Astrocyte (in vitro differentiated cells and primary cell): ENCODE data around the gene VEGFA. TPM values are rescaled to one million over a fixed set of nuclear protein-coding genes. Genes with fewer than 3 reads are reported as not detected.
A peak's percentile ranks its signal among the peaks of the same experiment; 100 is the strongest.

Experiments
- DNase-seq: peaks from one replicate; pipeline ENCODE4 v3.0.0-alpha.2; 2010; ENCODE audit warnings: low read depth
- FAIRE-seq: peaks from 2 replicates; lab custom pipeline; 2011; peaks lifted over from hg19 to GRCh38; lab: Jason Lieb, UNC
- H2AFZ ChIP-seq: 2 replicates; pipeline ENCODE4 v1.6.0; 2012; ENCODE audit warnings: low read depth, low read length, inconsistent platforms
- H3K27ac ChIP-seq: 2 replicates; pipeline ENCODE4 v1.5.1; 2011; ENCODE audit warnings: low read depth, low read length, inconsistent platforms
- H3K27me3 ChIP-seq: 2 replicates; pipeline ENCODE4 v1.6.0; 2011; ENCODE audit warnings: low read length, inconsistent platforms; ENCODE audit not compliant: insufficient read depth
- H3K36me3 ChIP-seq: 2 replicates; pipeline ENCODE4 v1.5.1; 2011; ENCODE audit warnings: low read length, inconsistent platforms; ENCODE audit not compliant: insufficient read depth
- H3K4me1 ChIP-seq: 2 replicates; pipeline ENCODE4 v1.5.1; 2011; ENCODE audit warnings: low read length, inconsistent platforms; ENCODE audit not compliant: insufficient read depth
- H3K4me2 ChIP-seq: 2 replicates; pipeline ENCODE4 v1.6.0; 2012; ENCODE audit warnings: low read length, inconsistent platforms
- H3K4me3 ChIP-seq: 2 replicates; pipeline ENCODE4 v1.5.1; 2011; ENCODE audit warnings: low read depth, mild to moderate bottlenecking, low read length, inconsistent platforms; ENCODE audit not compliant: insufficient read depth
- H3K79me2 ChIP-seq: 2 replicates; pipeline ENCODE4 v1.6.0; 2012; ENCODE audit warnings: mild to moderate bottlenecking, low read length, inconsistent platforms; ENCODE audit not compliant: insufficient read depth
- H3K9ac ChIP-seq: 2 replicates; pipeline ENCODE4 v1.6.0; 2012; ENCODE audit warnings: mild to moderate bottlenecking, low read length, inconsistent platforms
- H3K9me3 ChIP-seq: 2 replicates; pipeline ENCODE4 v1.5.1; 2012; ENCODE audit warnings: low read depth, mild to moderate bottlenecking, low read length, inconsistent platforms; ENCODE audit not compliant: insufficient read depth
- H4K20me1 ChIP-seq: 2 replicates; pipeline ENCODE4 v1.6.0; 2012; ENCODE audit warnings: low read length, inconsistent platforms; ENCODE audit not compliant: insufficient read depth
- H3K27ac Mint-ChIP-seq: one replicate; pipeline ENCODE4 v1.8.0; 2021; ENCODE audit warnings: mild to moderate bottlenecking, mixed read lengths; ENCODE audit not compliant: unreplicated experiment
- H3K27me3 Mint-ChIP-seq: one replicate; pipeline ENCODE4 v1.8.0; 2021; ENCODE audit warnings: low read depth, mixed read lengths; ENCODE audit not compliant: unreplicated experiment
- H3K36me3 Mint-ChIP-seq: one replicate; pipeline ENCODE4 v1.8.0; 2021; ENCODE audit warnings: low read depth, mixed read lengths; ENCODE audit not compliant: unreplicated experiment
- H3K4me1 Mint-ChIP-seq: one replicate; pipeline ENCODE4 v1.8.0; 2021; ENCODE audit warnings: low read depth, mixed read lengths; ENCODE audit not compliant: unreplicated experiment
- H3K4me3 Mint-ChIP-seq: one replicate; pipeline ENCODE4 v1.8.0; 2021; ENCODE audit warnings: mild to moderate bottlenecking, moderate library complexity, mixed read lengths; ENCODE audit not compliant: unreplicated experiment
- H3K9me3 Mint-ChIP-seq: one replicate; pipeline ENCODE4 v1.8.0; 2021; ENCODE audit warnings: mild to moderate bottlenecking, mixed read lengths; ENCODE audit not compliant: unreplicated experiment
- CTCF ChIP-seq: IDR thresholded peaks from 2 replicates; pipeline ENCODE4 v1.5.1; 2011; ENCODE audit warnings: low read depth, mild to moderate bottlenecking, inconsistent platforms, low read length, moderate library complexity; ENCODE audit not compliant: insufficient read depth
- EZH2 ChIP-seq: IDR thresholded peaks from 2 replicates; pipeline ENCODE4 v1.6.1; 2012; ENCODE audit warnings: mild to moderate bottlenecking, low read length, inconsistent platforms; ENCODE audit not compliant: insufficient read depth
- total RNA-seq: library from RNA; stranded (reverse); gene quantifications from 2 replicates; pipeline ENCODE4 v1.2.1, GENCODE V29; 2021

The VEGFA gene
- total RNA-seq, 1 donor from 2014 or later, result 144 TPM

- Mint-ChIP-seq H3K4me1 (peaks cover 21% of the 10 kb centered on the region), H3K36me3 (peaks cover 2% of the 10 kb centered on the region), H3K9me3 (no peaks in the 10 kb centered on the region), H3K27me3 (peaks cover 60% of the 10 kb centered on the region), H3K4me3 (no peak overlapping the region), H3K27ac (no peak overlapping the region)
- Histone ChIP-seq H3K27me3 (peaks cover 31% of the 10 kb centered on the region), H3K4me1 (no peaks in the 10 kb centered on the region), H3K9me3 (no peaks in the 10 kb centered on the region), H3K79me2 (no peaks in the 10 kb centered on the region), H3K36me3 (no peaks in the 10 kb centered on the region), H3K9ac (no peak overlapping the region), H2AFZ (no peak overlapping the region), H3K27ac (no peak overlapping the region), H3K4me2 (no peak overlapping the region), H4K20me1 (no peaks in the 10 kb centered on the region), H3K4me3 (no peak overlapping the region)
- no peak for DNase-seq
- FAIRE-seq, result no peak
- TF ChIP-seq CTCF, result no peak
- TF ChIP-seq EZH2, result no peak
Measured at GRCh38 chr6:43761666-43762409, 8.2 kb upstream of the VEGFA start.

GRCh38 chr6:43762410-43762768, 7.6 kb upstream of the VEGFA start:
- H3K27ac ChIP-seq, result no peak overlapping the region
- H3K4me1 Mint-ChIP-seq, result peaks cover 21% of the 10 kb centered on the region
- TF ChIP-seq EZH2 (no peak), CTCF (no peak)
- peaks cover 61% of the 10 kb centered on the region for H3K27me3 Mint-ChIP-seq
- DNase-seq, result no peak
- no peak overlapping the region for H3K4me2 ChIP-seq
- no peak overlapping the region for H3K27ac Mint-ChIP-seq
- H2AFZ ChIP-seq, result no peak overlapping the region
- peaks cover 31% of the 10 kb centered on the region for H3K27me3 ChIP-seq
- H3K9me3 Mint-ChIP-seq, result no peaks in the 10 kb centered on the region
- H3K36me3 ChIP-seq, result no peaks in the 10 kb centered on the region
- FAIRE-seq, result no peak
- no peaks in the 10 kb centered on the region for H4K20me1 ChIP-seq
- H3K36me3 Mint-ChIP-seq, result peaks cover 2% of the 10 kb centered on the region
- no peaks in the 10 kb centered on the region for H3K4me1 ChIP-seq
- H3K4me3 Mint-ChIP-seq, result no peak overlapping the region
- H3K9me3 ChIP-seq, result no peaks in the 10 kb centered on the region
- no peaks in the 10 kb centered on the region for H3K79me2 ChIP-seq
- H3K9ac ChIP-seq, result no peak overlapping the region
- H3K4me3 ChIP-seq, result no peak overlapping the region

- FAIRE-seq, result no peak
- DNase-seq, result peak; percentile 61
- peaks cover 21% of the 10 kb centered on the region for H3K4me1 Mint-ChIP-seq
Measured at GRCh38 chr6:43762966-43763695, 6.9 kb upstream of the VEGFA start.

More at GRCh38 chr6:43762966-43763695, 6.9 kb upstream of the VEGFA start:
- Histone ChIP-seq H3K79me2 (no peaks in the 10 kb centered on the region), H3K27me3 (peaks cover 29% of the 10 kb centered on the region), H4K20me1 (no peaks in the 10 kb centered on the region), H3K4me1 (no peaks in the 10 kb centered on the region), H3K9me3 (no peaks in the 10 kb centered on the region), H3K27ac (no peak overlapping the region), H2AFZ (no peak overlapping the region), H3K4me2 (no peak overlapping the region), H3K4me3 (no peak overlapping the region), H3K9ac (no peak overlapping the region), H3K36me3 (no peaks in the 10 kb centered on the region)
- TF ChIP-seq CTCF, result no peak
- Mint-ChIP-seq H3K27me3 (peaks cover 63% of the 10 kb centered on the region), H3K36me3 (peaks cover 2% of the 10 kb centered on the region), H3K4me3 (no peak overlapping the region), H3K9me3 (no peaks in the 10 kb centered on the region), H3K27ac (no peak overlapping the region)
